Ishikawa (cell line): ENCODE data around the gene EFNA5.

Source experiments
- CEBPB ChIP-seq: IDR thresholded peaks from 2 replicates; pipeline ENCODE4 v1.6.1; 2012
- EGR1 ChIP-seq: IDR thresholded peaks from 2 replicates; pipeline ENCODE4 v1.6.1; 2012
- EP300 ChIP-seq: IDR thresholded peaks from 2 replicates; pipeline ENCODE4 v1.6.1; 2012; ENCODE audit warnings: borderline replicate concordance
- MAX ChIP-seq: IDR thresholded peaks from 2 replicates; pipeline ENCODE4 v1.6.1; 2012
- RAD21 ChIP-seq: IDR thresholded peaks from 2 replicates; pipeline ENCODE4 v1.6.1; 2012; ENCODE audit warnings: low read depth
- REST ChIP-seq: IDR thresholded peaks from 2 replicates; pipeline ENCODE4 v1.6.1; 2012; ENCODE audit warnings: low read depth, mild to moderate bottlenecking
- TAF1 ChIP-seq: IDR thresholded peaks from 2 replicates; pipeline ENCODE4 v1.6.1; 2012; ENCODE audit warnings: low read depth, mild to moderate bottlenecking
- TCF12 ChIP-seq: IDR thresholded peaks from 2 replicates; pipeline ENCODE4 v1.6.1; 2012; ENCODE audit warnings: low read depth
- TEAD4 ChIP-seq: IDR thresholded peaks from 2 replicates; pipeline ENCODE4 v1.6.1; 2012
- USF1 ChIP-seq: IDR thresholded peaks from 2 replicates; pipeline ENCODE4 v1.6.1; 2012
- YY1 ChIP-seq: IDR thresholded peaks from 2 replicates; pipeline ENCODE4 v1.6.1; 2012; ENCODE audit warnings: low read depth

GRCh38 chr5:107458322-107458721 is 212.4 kb downstream of the EFNA5 start:
- no peak for TF ChIP-seq REST
- no peak for TF ChIP-seq YY1
- TF ChIP-seq CEBPB, result no peak
- no peak for TF ChIP-seq USF1
- no peak for TF ChIP-seq RAD21
- no peak for TF ChIP-seq EP300
- TF ChIP-seq TAF1, result no peak
- no peak for TF ChIP-seq TEAD4
- TF ChIP-seq TCF12, result no peak
- TF ChIP-seq EGR1, result no peak
- TF ChIP-seq MAX, result no peak
